ENCODE measurements around the gene SIK2. TPM values are rescaled to one million over a fixed set of nuclear protein-coding genes. Genes with fewer than 3 reads are reported as not detected.

SIK2 gene
- total RNA-seq, 1 donor from 2014 or later: 8.1 TPM

DNA sequence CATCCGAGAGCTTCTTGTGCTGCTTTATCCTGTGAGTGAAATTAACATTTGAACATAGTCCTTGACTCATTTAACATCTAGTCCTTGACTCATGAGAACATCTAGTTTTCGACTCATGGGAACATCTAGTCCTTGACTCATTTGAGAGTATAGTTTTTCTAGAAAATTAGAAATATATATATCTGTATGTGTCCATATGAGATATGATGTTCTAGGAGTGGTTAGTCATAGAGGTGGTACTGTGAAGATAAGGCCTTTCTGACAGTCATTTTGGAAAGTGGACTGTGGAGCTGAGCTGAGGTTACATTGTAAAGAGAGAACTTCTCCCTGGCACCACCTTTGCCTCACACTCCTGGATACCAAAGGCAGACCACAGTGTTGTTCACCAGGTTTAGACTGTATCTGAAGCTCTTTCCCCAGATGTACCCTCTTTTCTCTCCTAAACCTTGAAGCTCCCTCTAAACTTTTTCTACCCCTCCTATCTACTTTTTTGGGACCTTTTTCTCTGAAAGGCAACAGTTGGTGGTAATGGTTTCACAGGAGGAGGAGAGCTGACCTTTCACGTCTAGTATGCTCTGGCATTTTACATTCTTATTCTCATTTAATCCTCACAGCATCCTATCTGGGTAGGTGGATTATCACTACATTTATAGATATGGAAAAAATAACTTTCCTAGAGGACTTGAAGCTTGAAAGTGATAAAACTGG, 96.8 kb downstream of the SIK2 start:
- no peak for DNase-seq (ENCODE audit: low read depth)
- H3K4me3 ChIP-seq (ENCODE audit: low read depth, low read length): no peak overlapping the region
- TF ChIP-seq CTCF (conservative IDR thresholded peaks at IDR 0.05; ENCODE audit: low read depth, low read length): no peak

- TF ChIP-seq CTCF (conservative IDR thresholded peaks at IDR 0.05; ENCODE audit: low read depth, low read length): no peak
- no peak for DNase-seq (ENCODE audit: low read depth)
- H3K4me3 ChIP-seq (ENCODE audit: low read depth, low read length): no peak overlapping the region
Measured at GRCh38 chr11:111699579-111700156, 97.4 kb downstream of the SIK2 start.

- DNase-seq (ENCODE audit: low read depth): no peak
- no peak overlapping the region for H3K4me3 ChIP-seq (ENCODE audit: low read depth, low read length)
- TF ChIP-seq CTCF (conservative IDR thresholded peaks at IDR 0.05; ENCODE audit: low read depth, low read length): no peak
Measured at GRCh38 chr11:111700162-111700561, 97.9 kb downstream of the SIK2 start.

GRCh38 chr11:111702623-111703022, 100.4 kb downstream of the SIK2 start:
- DNase-seq (ENCODE audit: low read depth): no peak
- H3K4me3 ChIP-seq (ENCODE audit: low read depth, low read length): no peak overlapping the region
- no peak for TF ChIP-seq CTCF (conservative IDR thresholded peaks at IDR 0.05; ENCODE audit: low read depth, low read length)

- no peak for TF ChIP-seq CTCF (conservative IDR thresholded peaks at IDR 0.05; ENCODE audit: low read depth, low read length)
- no peak for DNase-seq (ENCODE audit: low read depth)
- no peak overlapping the region for H3K4me3 ChIP-seq (ENCODE audit: low read depth, low read length)
Measured at GRCh38 chr11:111703576-111703975, 101.3 kb downstream of the SIK2 start.

GRCh38 chr11:111707039-111707690, 104.9 kb downstream of the SIK2 start:
- no peak for TF ChIP-seq CTCF (conservative IDR thresholded peaks at IDR 0.05; ENCODE audit: low read depth, low read length)
- no peak for DNase-seq (ENCODE audit: low read depth)
- no peak overlapping the region for H3K4me3 ChIP-seq (ENCODE audit: low read depth, low read length)
